NCI-H1436 treated with DMSO at 0.1 percent for 48 hours (cell line): ENCODE measurements around the gene SACS.
"Not testable (repeated sequence)": the region's sequence is repeated elsewhere in the genome, so short reads cannot be mapped to it uniquely, and the experiment has no call there.

Experiments
- DNase-seq: peaks from one replicate; lab custom pipeline; 2025; lab: John Stamatoyannopoulos, UW

SACS gene

GRCh38 chr13:23359882-23360281 is 73.6 kb downstream of the SACS start:
- no peak for DNase-seq

DNA sequence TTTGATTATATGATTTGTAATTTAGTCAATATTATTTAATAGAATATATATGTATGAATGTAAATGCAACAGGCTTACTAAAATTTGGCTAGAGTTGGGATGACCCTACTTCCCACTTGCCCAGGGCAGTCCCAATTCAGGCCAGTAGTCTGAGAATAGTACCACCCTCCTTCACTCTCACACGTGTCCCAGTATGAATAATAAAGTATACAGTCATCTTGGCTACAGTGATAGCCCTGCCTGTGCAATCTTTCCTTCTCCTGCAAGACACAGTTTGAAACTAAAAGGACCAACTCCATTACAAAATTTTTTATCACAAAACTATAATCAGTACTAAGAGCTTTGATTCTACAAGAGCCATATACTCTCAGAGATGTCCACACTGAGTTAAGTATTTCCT is 76.2 kb downstream of the SACS start:
- DNase-seq = no peak

GRCh38 chr13:23356368-23356767 is 77.1 kb downstream of the SACS start:
- DNase-seq = no peak

- DNase-seq = no peak
Measured at GRCh38 chr13:23354520-23354919, 79.0 kb downstream of the SACS start.

DNA sequence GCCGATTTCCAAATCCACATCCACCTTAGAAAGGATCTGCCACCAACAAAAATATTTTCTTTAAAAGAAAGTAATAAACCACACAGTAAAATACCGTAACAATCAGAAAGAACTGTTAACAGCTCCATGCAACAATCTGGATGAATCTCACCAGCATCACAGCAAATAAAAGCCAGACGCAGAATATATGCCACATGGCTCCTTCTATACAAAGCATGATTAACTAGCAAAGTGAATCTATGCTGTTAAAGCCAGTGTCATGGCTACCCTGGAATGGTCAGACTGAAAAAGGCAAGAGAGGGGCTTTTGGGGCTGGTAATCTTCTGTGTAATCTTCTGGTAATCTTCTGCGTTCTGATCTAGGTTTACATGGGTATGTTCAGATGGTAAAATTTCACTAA is 81.3 kb downstream of the SACS start:
- DNase-seq = no peak

GRCh38 chr13:23350009-23350408 is 83.5 kb downstream of the SACS start:
- no peak for DNase-seq

GRCh38 chr13:23349161-23349897 is 84.2 kb downstream of the SACS start:
- DNase-seq = no peak

DNA sequence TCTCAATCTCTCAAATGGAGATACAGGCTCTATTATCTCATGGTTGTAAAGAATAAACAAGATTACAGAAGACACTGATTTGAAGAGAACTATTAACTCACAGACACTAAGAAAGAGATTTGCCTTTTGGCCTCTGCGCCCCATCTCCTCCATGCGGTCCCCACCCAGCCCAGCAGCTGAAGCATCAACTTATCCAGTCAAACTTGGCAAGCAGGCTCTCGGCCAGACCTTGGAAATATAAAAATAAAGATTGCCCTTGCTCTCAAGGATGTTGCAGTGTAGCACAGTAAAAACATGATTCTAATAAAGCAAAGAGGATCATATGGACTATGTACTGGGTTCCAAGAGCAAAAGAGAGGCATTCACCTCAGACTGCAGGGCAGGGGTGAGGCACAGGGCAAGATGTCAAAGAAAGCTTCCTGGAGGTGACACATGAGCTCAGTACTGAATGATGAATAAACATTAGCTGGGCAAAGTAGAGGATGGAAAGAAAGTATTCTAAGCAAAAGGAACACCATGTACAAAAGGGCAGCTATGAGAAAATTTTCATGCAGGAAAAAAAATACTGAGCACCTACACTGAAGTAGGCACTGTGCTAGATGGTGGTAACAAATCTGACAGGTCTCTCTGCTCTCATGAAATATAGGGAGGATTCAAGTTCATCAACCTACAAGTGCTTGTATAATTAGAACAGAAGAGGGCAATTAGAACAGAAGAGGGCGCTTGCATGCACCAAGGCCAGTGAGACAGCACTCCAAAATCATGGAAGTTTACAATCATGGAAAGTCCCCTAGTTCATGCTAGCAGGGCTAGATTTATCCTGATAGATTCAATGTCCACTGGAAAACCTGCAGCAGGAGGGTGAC is 85.0 kb downstream of the SACS start:
- DNase-seq = no peak

DNA sequence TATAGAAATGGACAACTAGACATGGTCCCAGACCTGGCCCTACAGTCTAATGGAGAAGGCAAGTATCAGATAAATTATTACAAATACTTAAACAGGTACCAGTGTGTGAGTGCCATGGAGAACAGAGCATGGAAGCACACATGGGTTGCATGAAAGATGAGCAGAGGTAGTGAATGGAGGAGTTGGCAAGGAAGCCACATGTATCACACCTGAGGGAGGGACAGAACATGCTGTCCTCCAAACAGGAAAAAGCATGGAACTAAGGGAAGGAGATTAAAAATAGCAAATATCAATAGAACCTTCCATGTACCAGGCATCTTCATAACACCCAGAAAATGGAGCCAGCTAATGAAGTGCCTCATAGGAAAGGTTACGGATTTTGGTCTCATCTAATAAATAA is 85.9 kb downstream of the SACS start:
- DNase-seq = no peak

- no peak for DNase-seq
Measured at GRCh38 chr13:23344931-23345595, 88.4 kb downstream of the SACS start.

DNA sequence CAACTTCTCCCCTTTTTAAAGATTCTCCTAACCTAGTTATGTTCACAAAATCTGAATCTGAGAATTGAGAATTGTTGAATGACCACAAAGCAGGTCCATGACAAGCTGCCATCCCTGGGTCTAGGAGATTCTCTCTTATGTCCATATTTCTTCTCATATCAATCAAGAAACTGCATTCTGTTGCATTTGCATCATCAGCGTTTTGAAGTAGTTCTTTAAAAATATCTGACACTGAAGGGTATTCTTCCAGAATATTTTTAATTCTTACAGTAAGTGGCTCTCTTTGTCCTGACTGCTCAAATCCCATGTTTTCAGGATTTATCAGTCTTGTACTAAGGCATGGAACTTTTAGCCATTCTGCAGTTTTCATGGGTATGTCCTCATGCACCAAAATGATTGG is 94.3 kb downstream of the SACS start:
- DNase-seq = no peak

GRCh38 chr13:23330356-23330755 is 103.1 kb downstream of the SACS start:
- DNase-seq = no peak

DNA sequence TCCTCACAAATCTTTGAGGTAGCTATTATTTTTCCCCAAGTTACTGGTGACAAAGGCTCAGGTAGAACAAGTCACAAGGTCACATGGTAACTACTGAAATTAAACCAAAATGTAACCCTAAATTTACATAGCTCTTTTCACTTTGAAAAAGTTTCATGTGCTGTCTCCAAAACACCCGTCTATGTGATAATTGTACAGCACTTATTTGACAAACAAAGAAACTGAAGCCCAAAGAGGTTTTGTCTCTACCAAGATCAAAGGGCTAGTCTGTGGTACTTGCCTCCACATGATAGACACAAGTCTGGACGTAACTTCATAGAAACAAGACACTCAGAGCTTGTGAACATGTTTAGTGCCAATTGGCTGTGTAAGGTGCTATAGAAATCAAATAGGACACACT is 108.3 kb downstream of the SACS start:
- DNase-seq = no peak

DNA sequence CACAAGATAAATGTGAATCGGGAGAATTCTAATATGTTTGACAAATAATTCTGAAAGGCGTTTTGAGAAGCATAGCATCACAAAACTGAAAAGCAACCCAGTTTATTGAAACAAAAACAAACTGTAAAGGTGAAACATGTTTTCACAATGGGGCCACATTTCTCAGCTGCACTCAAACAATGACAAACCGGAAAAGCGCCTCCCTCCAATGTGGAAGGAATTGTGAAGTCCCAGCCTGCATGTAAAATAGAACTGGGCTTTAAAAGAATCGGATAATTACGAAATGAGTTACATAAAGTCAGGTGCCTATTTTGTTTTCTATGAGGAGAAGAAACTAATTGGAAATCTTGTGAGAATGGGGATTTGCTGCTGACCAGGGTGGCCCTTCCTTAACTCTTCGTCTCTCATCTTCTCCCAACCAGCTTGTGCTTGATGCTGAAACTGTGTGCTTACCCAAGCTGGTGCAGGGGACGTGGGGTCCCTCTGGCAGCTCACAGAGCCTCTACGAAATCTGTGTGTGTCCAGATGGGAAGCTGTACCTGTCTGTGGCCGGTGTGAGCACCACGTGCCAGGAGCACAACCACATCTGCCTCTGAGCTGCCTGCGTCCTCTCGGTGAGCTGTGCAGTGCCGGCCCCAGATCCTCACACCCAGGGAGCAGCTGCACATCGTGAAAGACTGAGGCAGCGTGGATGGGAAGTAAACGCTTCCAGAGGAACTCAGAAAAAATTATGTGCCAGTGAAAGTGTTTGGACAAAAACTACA is 109.4 kb downstream of the SACS start:
- DNase-seq = no peak

GRCh38 chr13:23322353-23323336 is 110.9 kb downstream of the SACS start:
- no peak for DNase-seq

DNA sequence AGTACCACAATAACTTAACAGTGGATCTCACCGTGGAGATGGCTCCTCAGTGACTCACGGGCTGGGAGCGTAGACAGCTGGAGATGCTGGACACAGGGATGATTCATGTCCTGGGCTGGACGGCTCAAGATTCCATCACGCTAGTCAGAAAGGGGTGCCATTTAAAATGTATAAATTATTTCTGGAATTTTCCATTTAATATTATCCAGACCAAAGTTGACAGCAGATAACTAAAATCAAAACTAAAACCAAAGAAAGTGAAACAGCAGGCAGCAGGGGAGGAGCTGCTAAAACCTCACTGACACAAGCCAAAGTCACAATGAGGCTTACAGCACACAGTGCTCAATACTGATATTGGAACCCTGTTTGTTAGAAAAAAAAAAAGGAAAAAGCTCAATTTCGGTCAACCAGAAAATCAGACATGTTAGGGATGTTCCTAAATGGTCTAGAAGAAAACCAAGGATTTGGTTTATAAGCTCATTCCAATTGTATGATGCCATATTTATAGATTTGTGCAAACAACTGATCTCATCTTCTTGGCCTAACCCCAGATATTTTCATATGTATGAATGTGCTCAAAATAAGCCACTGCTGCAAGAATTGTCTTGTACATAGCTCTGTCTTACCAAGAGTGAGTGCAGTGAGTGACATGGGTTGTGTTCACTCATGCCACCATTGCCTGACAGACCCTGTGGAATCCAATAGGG is 111.8 kb downstream of the SACS start:
- DNase-seq = no peak

DNA sequence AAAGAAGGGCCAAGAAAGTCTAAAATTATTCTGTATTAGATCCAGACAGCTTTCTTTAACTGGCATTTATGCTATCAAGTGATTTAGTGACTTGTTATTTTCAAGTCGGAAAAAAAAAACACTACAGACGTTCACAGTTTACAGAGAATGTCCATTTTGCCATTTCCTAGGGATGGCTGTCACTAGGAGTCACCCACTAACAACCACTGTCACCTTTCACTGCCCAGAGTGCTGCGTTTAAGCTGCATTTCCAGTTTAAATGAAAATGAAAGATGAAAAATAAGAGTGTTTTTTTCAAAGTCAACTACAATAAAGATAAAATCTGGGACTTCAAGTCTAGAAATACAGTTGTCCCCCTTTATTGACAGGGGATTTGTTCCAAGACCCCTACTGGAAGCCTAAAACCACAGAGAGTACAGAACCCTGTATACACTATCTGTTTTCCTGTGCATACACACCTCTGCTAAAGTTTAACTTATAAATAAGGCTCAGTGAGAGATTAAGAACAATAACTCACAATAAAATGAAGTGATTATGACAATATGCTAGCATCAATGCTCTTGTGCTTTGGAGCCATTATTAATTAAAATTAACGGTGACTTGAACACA is 112.5 kb downstream of the SACS start:
- DNase-seq = no peak

GRCh38 chr13:23319883-23320224 is 113.6 kb downstream of the SACS start:
- DNase-seq = no peak

- not testable (repeated sequence) for DNase-seq
Measured at GRCh38 chr13:23314837-23315236, 118.7 kb downstream of the SACS start.

DNA sequence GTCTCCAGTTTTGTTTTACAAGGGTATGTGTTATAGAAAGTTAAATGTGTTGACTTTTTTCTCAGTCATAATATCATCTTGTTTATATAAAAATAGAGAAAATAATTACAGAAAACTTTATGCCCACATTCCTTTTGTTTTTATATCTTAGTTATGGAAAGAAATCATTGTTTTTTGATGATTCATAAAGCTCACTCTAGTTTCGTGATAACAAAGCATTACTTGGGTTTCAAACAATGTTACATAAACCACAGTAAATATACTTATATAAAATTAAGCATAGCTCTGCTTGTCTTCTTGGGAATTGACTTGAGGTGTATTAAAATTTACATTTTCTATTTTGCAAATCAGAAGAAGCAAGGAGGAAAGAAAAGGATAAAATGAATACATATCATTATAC is 140.9 kb downstream of the SACS start:
- no peak for DNase-seq
